Lower leg skin (tissue), 4 donors: Measurements from ENCODE around the gene PIAS4. TPM values are rescaled to one million over a fixed set of nuclear protein-coding genes. Genes with fewer than 3 reads are reported as not detected.

Experiments used
- DNase-seq, 2 donors: peaks; one replicate each; pipeline ENCODE4 v3.0.0-alpha.2; 2019; ENCODE audit warnings: low spot score in 2 of 2
- H3K4me3 ChIP-seq: fragments of 200-600 bp; sonication (generic); 2 replicates; pipeline ENCODE4 v1.5.1; 2017; ENCODE audit warnings: mild to moderate bottlenecking, low read depth; ENCODE audit not compliant: poor library complexity, severe bottlenecking
- POLR2A ChIP-seq, 2 donors: fragments of 450-650 bp; IDR thresholded peaks; one replicate each; pipeline ENCODE4 v1.6.1; 2016 to 2017; ENCODE audit warnings: antibody characterized with exemption in 2 of 2, mild to moderate bottlenecking in 1 of 2, moderate library complexity in 1 of 2
- WGBS, 2 donors: methylation state at CpG; one replicate each; pipeline ENCODE4 v1.1.5; 2018; 5-methylcytosine and 5-hydroxymethylcytosine counted together
- intact Hi-C: fragments of 100-400 bp; cut with DNase I; formaldehyde crosslinking; loops from one replicate; pipeline ENCODE4 v1.15.0; 2023; ENCODE audit warnings: low total_unique reads
- total RNA-seq, 4 donors: library from RNA; depleted of rRNA; stranded (reverse); fragments of >200 nt; gene quantifications; one replicate each; pipeline ENCODE4 v1.1.0, GENCODE V29; 2016
- TF ChIP-seq, protein P1 (sequence below), 3 donors: fragments of 450-650 bp; IDR thresholded peaks; one replicate each; pipeline ENCODE4 v1.5.1; 2016; ENCODE audit warnings: antibody characterized with exemption in 3 of 3, mild to moderate bottlenecking in 3 of 3, moderate library complexity in 2 of 3

Gene PIAS4, protein sequence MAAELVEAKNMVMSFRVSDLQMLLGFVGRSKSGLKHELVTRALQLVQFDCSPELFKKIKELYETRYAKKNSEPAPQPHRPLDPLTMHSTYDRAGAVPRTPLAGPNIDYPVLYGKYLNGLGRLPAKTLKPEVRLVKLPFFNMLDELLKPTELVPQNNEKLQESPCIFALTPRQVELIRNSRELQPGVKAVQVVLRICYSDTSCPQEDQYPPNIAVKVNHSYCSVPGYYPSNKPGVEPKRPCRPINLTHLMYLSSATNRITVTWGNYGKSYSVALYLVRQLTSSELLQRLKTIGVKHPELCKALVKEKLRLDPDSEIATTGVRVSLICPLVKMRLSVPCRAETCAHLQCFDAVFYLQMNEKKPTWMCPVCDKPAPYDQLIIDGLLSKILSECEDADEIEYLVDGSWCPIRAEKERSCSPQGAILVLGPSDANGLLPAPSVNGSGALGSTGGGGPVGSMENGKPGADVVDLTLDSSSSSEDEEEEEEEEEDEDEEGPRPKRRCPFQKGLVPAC
- total RNA-seq, result 10 to 100 TPM; 20.8 to 35.1 (median 26.9) TPM

DNA sequence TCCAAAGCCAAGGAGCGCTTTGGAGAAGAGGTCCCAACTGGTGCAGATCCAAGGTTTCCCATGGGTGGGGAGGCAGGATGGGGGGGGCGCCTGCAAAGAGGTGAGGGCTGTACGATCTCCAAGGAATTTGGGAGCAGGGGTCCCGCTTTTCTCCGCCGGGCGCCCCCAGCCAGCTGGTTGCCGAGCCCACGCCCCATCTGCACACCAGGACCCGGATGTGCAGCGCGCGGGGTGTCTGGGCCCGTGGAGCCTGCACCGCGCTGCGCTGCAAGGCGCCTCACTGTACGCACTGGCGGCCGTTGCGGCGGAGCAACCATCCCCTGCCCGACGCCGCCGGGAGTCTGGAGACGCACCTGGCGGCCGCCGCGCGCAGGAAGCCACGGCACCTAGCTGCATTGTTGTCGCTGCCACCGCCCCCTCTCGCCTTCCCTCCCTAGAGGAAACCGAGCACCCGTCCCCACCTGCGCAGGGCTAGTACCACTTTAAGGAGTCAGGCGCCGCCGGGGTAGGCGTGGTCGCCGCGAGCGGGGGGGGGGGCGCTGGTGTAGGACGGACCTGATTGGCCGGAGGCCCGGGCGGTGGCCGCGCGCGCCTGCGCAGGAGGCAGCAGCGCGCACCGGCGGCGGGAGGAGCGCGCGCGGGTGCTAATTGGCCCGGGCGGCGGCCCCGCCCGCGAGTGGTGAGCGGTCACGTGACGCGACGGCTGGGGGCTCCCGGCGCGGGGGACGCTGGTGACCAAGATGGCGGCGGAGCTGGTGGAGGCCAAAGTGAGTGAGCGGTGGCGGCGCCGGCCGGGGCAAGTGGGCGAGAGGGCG, at the start of gene PIAS4:
Gene PIAS4 (plus strand): TSS at position 716 of the 815 bp plus-strand sequence. CDS start 25 bp downstream, at position 741.
- peak within 1 kb of the TSS; percentile 75 for H3K4me3 ChIP-seq
- 0 to 1% methylated on average over 10 to 89 of the region's 91 CpGs for WGBS, 2 donors
- no peak for TF ChIP-seq POLR2A (IDR thresholded peaks at IDR 0.05)
- TF ChIP-seq, protein P1, sequence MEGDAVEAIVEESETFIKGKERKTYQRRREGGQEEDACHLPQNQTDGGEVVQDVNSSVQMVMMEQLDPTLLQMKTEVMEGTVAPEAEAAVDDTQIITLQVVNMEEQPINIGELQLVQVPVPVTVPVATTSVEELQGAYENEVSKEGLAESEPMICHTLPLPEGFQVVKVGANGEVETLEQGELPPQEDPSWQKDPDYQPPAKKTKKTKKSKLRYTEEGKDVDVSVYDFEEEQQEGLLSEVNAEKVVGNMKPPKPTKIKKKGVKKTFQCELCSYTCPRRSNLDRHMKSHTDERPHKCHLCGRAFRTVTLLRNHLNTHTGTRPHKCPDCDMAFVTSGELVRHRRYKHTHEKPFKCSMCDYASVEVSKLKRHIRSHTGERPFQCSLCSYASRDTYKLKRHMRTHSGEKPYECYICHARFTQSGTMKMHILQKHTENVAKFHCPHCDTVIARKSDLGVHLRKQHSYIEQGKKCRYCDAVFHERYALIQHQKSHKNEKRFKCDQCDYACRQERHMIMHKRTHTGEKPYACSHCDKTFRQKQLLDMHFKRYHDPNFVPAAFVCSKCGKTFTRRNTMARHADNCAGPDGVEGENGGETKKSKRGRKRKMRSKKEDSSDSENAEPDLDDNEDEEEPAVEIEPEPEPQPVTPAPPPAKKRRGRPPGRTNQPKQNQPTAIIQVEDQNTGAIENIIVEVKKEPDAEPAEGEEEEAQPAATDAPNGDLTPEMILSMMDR (IDR thresholded peaks at IDR 0.05), result no peak
- intact Hi-C loops, result no loop called here
- DNase-seq, result peak; percentile 92 to 99

DNA sequence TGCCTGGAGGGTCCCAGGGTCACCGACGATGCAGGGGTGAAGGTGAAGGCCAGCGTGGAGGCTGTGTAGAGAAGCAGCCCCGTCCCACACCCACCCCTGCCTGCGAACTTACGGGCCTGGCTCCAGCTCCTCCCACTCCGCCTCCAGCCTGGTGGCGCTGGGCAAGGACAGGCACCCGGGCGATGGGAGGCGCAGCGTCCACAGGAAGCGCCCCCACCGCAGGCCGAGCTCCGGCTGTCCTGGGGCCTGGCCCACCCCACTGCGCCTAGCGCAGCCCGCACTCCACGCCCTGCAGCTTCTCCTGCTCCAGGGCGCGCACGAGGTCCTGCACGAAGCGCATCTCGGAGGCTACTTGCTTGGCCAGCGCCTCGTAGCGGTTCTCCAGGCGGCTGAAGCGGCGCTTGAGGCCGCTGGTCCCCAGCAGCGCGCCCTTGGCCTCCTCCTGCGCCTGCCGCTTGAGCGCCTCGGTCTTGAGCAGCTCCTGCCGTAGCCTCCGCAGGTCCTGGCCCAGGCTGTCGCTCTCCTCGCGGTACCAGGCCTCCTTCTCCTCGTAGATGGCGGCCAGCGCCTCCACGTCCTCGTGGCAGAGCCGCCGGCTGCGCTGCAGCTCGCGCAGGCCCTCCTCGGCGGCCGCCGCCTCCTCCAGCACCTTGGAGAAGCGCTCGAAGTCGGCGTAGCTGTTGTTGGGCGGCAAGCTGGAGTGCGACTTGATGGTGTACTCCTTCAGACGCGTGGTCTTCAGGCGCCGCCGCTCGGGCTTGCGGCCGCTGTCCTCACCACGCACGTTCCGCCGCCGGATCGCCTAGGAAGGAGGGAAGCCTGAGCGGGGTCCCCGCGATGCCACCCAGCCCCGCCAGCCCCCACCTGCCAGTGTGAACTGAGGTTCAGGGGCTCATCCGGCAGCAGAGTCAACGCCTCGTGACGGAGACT, 48.4 kb upstream of the PIAS4 start:
- TF ChIP-seq, protein P1 (IDR thresholded peaks at IDR 0.05), result no peak
- no peak for TF ChIP-seq POLR2A (IDR thresholded peaks at IDR 0.05)
- 97 to 98% methylated on average over 72 to 85 of the region's 86 CpGs for WGBS, 2 donors
- DNase-seq, result no peak
- H3K4me3 ChIP-seq, result no peak overlapping the region
- intact Hi-C loops, result no loop called here

DNA sequence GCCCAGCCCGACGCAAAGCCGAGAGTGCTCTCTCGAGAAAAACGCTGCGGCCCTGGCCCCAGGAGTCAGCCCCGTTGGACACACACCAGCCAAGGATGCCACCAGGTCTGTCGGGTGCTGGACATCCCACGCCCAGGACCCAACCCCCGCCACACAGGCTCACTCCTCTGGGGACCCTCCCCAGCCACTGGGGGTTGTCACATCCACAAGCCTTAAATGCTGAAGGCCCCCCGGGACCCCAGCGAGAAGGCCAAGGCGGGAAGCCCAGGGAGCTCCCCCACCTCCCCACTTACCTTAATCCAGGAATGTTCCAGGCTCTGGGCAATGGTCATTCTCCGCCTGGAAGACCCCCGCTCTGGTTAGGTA, 47.8 kb upstream of the PIAS4 start:
- TF ChIP-seq POLR2A (IDR thresholded peaks at IDR 0.05), result no peak
- TF ChIP-seq, protein P1 (IDR thresholded peaks at IDR 0.05), result no peak
- WGBS, 2 donors, result 93 to 94% methylated on average over 12 to 15 of the region's 15 CpGs
- no peak for DNase-seq
- H3K4me3 ChIP-seq, result no peak overlapping the region
- intact Hi-C loops, result no loop called here

DNA sequence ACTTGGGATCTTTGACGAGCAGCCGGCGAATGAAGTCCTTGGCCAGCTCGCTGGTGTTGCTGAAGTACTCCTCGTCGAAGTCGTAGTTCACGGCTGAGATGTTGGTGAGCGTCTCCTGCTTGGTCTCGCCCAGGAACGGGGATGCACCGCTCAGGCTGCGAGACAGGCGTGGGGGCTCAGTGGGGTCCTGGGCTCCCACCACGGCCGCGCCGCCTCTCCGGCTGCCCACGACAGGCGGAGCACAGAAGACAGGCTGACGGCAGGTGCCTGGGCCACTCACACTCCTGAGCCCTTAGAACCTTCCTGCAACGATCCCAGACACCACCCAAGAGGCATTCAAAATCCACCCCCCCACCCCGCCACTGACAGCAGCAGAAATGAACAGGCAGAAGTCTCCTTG, 46.5 kb upstream of the PIAS4 start:
- H3K4me3 ChIP-seq, result no peak overlapping the region
- DNase-seq, result no peak
- TF ChIP-seq, protein P1 (IDR thresholded peaks at IDR 0.05), result no peak
- no peak for TF ChIP-seq POLR2A (IDR thresholded peaks at IDR 0.05)
- intact Hi-C loops, result no loop called here
- WGBS, 2 donors, result 92 to 94% methylated on average over 24 of the region's 24 CpGs
